NCI-H1417 treated with DMSO at 0.1 percent for 48 hours (cell line): ENCODE measurements around the gene ZBED5.
"Not testable (repeated sequence)": the region's sequence is repeated elsewhere in the genome, so short reads cannot be mapped to it uniquely, and the experiment has no call there.

Experiments
- DNase-seq: peaks from one replicate; lab custom pipeline; 2025; lab: John Stamatoyannopoulos, UW

ZBED5 gene

DNA sequence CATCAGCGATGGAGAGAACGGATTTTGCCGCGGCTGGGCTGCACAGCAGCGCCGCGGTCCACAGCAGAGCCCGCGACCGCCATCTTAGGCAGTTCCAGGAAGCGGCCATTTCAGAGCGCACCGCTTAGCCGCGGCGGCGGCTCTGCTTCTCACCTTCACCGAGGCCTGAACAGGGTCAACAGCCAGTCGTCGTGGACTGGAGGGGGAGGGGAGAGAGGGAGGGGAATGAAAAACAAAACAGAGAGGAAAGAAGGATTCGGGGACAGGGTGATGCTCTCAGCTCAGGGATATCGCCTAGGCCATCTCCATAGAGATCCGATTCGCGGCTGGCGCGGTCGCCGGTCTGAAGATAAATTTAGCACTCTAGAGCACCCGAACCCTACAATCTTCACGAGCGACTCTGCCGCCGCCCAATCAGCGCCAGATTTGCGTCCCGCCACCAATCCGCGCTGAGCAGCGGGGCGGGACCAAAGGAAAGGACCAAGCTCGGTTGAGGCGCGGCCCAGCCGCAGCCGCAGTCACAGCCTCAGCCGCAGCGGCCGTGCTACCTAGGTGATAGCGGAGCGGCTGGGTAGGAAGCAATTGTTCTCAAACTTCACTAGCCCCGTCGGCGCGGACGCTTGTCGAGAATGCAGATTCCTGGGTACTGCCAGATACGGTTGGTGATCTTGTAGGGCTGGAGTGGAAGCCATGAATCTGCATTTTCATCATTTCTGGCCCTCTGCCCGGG lies at the start of gene ZBED5:
TSS of gene ZBED5 (minus strand) at position 345 of the 730 bp plus-strand sequence. CDS start 3,108 bp downstream, outside the sequence.
- peak; percentile 90 for DNase-seq

GRCh38 chr11:10906521-10906920 lies 48.7 kb upstream of the ZBED5 start:
- no peak for DNase-seq

DNA sequence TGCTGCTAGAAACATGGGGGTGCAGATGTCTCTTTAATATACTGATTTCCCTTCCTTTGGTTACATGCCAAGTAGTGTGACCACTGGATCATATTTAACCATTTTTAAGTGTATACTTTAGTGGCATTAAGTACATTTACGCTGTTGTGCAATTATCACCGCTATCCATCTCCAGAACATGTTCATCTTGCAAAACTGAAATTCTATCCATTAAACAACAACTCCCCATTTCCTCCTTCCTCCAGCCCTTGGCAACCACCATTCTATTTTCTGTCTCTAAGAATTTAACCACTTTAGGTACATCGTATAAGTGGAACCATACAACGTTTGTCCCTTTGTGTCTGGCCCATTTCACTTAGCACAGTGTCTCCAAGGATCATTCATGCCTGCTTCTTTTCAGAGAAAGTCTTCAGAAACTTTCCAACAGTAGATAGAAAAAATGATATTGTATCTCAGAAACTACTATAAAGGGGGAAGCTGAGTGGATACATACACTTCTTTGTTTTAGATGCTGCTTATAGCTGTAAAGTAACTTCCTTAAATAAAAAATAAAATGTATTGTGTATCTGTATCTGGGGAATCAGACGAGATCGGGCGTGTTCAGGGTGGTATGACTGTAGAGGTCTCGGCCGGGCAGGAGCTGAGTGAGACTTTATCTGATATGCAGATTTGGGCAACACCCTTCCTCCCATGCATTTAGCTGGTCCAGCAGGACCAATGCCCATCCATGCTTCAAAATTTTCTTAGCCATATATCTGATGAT lies 44.6 kb upstream of the ZBED5 start:
- DNase-seq, result no peak

- DNase-seq, result no peak
These were observed 43.0 kb upstream of the ZBED5 start for GRCh38 chr11:10900681-10901415.

DNA sequence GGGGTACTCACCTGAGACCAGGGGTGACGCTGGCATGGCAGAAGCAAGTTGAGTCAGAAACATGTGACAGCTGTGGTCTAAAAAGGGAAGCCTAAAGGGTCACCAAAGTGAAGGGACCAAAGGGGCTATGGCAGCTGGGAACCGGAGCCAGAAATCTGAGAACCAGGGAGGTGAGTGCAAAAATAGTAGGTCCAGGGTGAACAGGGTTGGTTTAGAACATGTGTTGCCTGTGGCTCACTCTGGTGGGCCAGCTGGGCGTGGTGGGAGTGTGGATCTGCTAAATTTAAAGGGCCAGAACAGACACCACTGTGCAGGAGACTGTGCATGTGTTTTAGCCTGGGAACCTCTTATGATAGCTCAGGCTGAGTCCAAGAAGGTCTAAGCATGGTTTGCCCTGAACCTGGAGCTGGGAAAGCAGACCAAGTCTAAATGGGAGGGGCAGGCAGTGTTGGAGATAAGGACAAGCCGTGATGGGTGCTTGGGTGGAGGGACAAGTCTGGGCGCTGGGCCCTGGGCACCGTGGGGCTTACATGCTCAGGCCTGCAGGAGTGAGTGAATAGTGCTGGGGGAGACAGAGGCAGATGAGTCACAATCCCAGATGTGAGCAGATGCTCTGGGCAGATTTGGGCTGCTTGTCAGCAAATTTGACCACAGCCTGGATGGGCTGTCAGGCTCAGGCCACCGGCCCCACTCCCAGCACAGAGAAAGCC lies 41.4 kb upstream of the ZBED5 start:
- DNase-seq, result no peak

- DNase-seq, result no peak
These were observed 40.8 kb upstream of the ZBED5 start for GRCh38 chr11:10898763-10899025.

DNA sequence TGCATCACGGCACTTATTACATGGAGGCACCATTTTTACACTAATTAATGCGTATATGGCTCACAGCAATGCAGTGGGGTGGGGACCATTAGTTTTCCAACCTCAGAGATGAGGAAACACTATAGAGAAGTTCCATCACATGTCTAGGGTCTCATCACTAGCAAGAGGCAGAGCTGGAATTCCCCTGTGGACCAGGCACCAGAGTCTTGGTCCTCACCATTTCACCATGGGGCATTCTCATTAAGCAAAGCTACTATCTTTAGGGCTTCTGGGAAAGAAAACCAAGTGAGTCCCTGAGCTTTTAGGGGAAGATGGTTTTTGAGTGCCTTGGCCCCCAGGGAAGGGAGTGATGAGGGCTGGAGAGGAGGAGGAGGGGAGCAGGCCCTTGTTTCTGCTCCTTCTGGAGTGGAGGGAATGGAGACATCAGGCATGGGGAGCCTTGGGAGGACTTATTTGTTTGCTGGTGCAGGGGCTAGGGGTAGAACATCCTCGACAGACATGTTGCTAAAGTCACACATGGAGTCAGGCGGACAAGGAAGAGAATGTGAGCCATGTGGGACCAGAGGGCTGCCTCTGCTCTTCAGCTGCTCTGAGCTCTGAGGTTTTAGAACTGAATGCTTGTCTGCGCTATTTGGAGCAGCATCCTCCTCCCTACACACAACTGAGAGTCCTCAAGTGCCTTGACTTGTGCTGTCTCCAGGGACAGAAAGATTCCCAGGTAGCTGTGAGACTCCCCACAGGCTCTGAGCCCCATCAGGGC lies 40.3 kb upstream of the ZBED5 start:
- no peak for DNase-seq

GRCh38 chr11:10897150-10897549 lies 39.3 kb upstream of the ZBED5 start:
- no peak for DNase-seq

DNA sequence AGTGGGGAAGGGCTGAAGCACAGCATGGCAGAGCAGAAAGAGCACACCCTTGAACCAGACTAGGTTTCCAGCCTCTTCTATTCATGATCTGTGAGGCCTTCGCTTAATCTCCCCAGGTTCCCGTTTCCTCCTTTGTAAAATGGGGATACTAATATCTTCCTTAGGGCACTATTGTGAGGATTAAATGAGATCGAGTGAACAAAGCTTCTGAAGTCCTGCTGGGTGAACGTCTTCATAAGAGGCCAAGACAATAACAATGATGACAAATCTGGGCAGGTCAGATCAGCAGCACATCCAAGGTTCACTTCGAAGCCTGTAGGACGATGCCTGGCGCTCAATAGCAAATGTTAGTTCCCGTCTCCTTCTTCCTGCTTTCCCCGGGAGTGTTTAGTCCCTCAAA lies 38.6 kb upstream of the ZBED5 start:
- no peak for DNase-seq

DNA sequence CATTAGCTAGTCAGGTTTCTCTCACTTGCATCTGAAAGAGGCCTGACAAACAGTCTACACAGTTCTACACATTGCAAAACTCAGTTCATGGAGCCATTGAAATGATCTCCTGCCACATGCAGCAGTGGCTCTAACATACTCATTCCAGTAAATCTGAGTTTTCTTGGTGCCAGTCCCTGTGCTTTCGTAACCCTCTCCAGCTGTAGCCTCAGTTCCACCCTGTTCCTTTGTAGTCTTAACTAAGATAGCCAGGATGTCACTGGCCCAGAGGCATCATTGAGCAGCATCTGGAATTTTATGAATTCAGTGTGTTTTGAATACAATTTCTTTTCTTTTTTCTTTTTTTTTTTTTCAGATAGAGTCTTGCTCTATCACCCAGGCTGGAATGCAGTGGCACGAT lies 37.4 kb upstream of the ZBED5 start:
- DNase-seq, result no peak

DNA sequence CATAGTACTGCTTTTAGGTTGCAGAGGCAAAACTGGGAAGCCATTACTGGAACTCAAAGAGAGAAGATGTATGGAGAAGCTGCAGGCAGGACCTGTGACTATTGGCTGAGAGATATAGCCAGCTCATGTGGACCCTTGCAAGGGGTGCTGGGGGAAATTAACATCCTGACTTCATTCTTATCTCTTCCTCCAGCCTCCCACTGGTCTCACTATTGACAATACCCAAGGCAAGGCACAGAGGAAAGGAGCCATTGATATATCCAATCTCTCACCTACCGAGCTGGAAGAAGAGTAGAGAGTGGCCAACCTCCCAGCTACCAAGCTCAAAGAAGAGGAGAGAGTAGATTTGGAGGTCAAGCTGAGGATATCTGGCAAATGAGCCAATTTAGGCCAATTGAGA lies 36.8 kb upstream of the ZBED5 start:
- DNase-seq, result no peak

- DNase-seq, result no peak
These were observed 35.9 kb upstream of the ZBED5 start for GRCh38 chr11:10893714-10894151.

GRCh38 chr11:10892250-10892649 lies 34.4 kb upstream of the ZBED5 start:
- DNase-seq, result no peak

DNA sequence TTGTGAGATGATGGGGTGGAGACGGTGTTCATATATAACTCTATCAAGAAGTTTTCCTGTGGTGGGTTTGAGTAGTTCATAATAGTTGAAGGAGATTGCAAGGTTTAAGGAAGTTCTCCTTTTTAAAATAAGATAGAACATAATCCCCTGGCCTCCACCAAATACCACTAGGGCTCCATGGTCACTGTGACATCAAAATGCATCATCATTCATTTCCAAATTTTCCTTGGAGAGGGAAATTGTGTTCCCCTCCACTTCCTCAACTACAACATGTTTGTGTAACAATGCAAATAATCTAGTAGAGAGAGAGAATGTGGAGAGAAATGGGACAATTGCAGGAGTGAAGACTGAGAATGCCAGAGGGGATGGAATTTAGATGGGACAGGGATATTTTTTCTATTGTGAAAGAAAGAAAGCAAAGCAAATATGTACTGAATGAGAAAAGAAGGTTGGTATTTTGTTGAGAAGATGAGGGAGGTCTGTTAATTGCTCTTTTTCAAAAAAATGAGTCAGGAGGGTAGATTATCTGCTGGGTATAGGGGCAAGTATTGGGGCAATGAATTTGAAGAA lies 33.4 kb upstream of the ZBED5 start:
- DNase-seq, result no peak

DNA sequence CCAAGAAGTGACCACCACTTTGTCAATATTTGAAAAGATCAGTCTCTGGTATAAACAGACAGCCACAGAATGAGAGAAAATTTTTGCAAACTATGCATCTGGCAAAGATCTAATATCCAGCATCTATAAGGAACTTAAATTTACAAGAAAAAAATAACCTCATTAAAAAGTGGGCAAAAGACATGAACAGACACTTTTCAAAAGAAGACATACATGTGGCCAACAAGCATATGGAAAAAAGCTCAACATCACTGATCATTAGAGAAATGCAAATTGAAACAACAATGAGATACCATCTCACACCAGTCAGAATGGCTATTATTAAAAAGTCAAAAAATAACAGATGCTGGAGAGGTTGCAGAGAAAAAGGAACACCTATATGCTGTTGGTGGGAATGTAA lies 32.2 kb upstream of the ZBED5 start:
- DNase-seq, result not testable (repeated sequence)

- DNase-seq, result no peak
These were observed 29.5 kb upstream of the ZBED5 start for GRCh38 chr11:10887307-10887706.

DNA sequence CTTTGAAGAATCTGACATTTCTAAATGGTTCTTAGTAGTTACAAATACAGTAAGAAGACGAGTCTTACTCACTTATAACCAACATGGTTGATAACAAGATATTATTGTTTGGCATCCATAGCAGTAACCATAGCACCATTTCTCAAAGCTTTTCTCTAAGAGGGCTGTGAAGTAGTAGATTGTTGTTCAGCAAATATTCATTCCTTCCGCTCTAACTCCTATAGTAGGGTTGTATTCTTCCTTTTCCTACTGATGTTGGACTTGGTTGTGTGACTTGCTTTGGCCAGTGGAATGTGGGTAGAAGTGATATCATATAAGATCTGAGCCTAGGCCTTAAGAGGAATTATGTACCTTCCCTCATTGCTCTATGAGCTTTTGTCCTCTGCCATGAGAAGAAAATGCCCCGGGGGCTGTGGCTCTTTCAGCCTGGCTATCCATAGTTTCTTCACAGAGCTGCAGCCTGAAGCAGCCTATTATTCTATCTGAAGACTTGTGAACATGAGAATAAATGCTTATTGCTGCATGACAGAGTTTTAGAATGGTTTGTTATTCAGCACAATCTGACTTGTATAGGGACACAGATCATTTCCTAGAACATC lies 28.9 kb upstream of the ZBED5 start:
- DNase-seq, result no peak

DNA sequence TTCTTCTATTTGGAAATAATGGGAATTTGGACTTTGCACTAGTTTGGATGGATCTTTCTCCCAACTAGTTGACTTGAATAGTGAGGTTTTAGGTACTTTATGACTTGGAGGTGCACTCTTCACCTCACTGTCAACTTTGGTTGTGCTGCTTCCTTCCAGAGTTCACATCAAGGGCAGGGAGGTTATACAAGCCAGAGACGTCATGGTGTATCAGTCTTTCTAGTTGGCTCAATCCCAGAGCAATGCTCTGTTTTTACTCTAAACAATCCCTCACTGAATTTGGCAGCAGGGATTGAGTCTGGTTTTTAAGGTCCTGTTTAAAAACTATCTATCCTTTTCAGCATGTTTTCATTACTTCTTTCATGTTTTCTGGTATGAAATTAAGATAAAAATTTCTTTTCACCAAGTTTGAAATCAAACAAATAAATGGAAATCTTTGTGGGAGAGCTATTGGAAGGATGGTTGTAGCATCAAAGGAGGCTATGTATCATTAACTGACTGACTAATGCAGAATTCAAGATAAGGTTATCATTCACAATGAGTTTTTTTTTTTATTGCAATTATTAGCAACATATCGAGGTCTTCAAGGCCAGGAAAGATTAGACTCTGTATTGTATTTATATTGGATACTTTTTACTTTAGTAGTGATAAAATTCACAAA lies 28.0 kb upstream of the ZBED5 start:
- DNase-seq, result no peak

- DNase-seq, result not testable (repeated sequence)
These were observed 26.4 kb upstream of the ZBED5 start for GRCh38 chr11:10884292-10884691.

DNA sequence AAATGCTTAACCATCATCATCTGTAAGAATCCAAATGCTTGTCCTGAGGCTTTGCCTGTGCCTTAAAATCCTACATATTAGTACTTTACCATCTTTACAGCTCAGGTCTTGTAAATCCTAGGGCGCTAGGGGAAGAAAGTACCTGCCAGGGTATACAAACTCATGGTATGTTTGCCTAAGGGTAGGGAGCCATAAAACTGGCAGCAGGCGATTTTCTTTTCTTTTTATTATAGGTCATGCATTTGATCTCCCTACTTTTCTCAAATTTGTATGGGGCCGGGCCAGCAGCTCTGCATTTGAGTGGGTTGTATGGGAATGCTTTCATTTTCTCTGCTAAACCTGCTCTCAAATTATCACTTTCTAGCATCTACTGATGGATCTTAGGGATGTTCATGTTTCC lies 24.0 kb upstream of the ZBED5 start:
- no peak for DNase-seq
